NCI-H345 treated with DMSO at 0.1 percent for 48 hours (cell line): ENCODE data around the gene COMMD10.

Experiments used
- DNase-seq: peaks from one replicate; lab custom pipeline; 2025; ENCODE audit not compliant: unreplicated experiment; lab: John Stamatoyannopoulos, UW

Gene COMMD10

DNA sequence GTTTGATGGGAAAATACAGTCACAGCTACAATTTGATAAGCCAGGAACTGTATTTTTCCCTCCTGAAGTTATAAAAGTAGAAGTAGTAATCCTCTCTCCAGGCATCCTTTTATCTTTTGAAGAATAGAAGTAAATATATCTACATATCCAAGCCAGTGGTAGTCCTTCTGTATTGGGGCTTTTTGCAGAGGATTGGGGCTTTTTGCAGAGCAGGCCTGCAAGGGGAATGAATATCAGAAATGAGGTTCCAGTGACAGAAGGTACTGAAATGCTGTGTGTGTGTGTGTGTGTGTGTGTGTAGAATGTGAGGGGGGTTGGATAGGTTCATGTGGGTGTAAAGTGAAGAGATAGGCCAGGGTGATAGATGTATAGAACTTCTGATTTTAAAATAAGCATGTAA is 127.4 kb downstream of the COMMD10 start:
- DNase-seq, result no peak

DNA sequence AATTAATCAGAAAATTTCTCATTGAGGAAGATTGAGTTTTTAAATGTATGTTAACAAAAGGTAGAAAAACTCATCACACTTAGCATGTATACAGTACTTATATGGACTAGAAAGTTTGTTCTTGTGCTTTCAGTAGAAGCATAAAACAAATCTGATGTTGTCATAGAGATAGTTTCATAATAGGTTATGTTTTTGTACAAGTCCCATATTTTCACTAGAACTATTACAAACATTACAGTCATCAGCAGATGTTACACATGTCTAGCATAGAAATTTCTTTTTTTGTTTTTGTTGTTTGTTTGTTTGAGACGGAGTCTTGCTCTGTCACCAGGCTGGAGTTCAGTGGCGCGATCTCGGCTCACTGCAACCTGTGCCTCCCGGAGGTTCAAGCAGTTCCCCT is 131.4 kb downstream of the COMMD10 start:
- no peak for DNase-seq

DNA sequence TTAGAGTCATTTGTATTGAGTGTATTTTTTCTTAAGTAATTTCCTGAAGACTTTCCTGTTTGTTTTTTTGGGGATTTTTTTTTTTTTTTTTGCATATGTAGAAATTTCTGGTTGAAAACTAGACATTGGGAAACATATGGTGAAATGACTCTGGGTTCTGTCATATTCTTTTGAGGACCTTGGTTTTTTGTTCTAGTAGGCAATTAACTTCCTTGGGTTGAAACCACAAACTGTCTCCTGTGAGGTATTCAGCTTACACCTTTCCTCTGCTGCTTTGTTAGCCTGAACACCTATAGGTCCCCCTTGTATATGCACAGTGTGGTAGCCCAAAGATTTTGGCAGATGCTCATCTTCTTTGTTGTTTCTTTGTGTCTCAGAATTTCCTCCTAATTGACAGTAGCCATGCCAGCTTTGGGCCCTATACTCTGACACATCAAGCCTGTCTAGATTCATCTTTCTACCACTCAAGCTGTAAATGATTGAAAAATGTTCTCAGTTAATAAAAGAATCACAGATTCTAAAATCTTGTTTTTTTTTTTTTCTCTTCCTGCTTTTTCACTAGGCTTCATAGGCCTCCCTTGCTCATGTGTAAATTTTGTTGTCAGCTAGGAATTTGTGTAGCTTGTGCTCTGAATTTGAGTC is 140.6 kb downstream of the COMMD10 start:
- no peak for DNase-seq

DNA sequence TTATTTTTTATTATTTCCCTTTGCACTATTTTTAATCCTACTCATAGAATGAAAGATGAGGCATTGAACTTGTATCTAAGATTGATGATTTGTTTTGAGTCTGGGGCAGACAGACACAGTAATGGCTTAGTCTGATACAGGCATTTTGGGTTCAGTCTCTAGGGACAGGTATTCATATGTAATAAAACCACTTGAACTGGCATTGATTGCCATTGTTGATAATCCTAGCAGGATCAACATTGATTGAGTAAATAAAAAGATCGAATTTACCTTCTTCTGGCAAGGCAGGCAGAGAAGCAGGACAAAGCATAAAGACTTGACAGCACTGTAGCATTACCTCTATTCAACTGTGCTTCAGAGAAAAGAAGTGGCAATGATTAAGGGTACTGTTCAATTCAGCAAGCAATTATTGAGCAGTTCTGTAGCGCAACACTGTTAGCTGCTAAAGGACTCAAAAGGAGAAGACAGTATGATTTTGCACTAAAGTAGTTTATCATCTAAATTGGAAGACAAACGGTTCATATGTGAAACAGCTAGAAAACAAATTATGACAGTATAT is 144.4 kb downstream of the COMMD10 start:
- DNase-seq, result no peak

DNA sequence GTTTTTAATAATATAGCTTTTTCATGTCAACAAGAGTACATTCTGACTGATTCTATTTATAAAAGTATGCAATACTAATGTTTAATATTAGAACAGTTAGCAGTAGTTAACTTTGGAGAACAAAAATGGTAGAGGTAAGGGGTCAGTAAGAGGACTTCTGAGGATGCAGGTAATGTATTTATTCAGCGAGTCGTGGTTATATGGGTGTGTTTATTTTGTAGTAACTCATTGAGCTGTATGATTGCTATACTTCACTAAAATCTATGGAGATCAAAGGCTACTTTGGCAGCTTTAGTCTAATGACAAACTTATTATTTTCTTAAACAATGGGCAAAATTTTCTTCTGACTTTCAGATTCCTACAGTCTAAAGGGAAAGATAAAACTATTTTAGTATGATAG is 146.5 kb downstream of the COMMD10 start:
- DNase-seq, result no peak

DNA sequence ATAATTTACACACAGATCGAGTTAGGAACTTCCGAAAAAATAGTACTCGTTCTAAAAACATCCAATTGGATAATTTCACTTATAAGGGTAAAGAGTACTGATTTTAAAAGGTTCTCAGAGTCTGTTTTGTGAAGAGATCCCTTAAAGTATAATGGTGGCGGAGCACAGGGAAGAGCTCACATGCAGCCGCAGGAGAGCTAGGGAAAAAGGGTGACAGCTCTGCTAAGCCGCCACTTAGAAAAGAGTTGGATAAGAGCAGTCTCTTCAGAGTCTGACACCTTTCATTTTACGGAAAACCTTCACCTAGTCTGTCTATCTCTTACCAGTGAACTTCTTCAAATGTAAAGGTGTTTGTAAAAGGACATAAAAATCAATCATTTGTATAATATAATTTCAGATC is 149.9 kb downstream of the COMMD10 start:
- no peak for DNase-seq

DNA sequence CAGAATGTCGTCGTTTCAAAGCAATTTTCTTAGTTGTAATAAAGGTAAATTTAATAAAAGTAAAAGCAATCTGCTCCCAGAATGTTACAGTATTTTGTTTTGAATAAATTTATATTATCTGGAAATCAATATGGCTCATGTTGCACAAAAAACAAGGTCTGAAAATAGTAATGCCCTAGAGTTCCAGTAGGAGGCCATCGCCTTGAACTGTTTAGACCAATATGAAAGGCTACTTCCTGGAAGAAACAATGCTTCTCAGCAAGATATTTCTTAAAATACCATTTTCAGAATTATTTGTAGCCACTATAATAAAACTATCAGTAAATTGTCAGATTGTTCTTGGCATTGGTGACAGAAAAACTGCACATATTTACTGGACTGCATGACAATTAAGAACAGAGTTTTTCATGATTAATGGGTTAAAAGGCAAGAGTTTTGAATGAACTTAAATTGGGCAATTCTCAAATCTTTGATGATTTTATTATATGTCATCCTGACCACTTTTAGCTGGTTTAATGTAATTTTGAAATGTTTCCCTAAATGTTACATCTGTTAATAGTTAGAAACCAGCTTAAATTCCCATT is 153.2 kb downstream of the COMMD10 start:
- no peak for DNase-seq

DNA sequence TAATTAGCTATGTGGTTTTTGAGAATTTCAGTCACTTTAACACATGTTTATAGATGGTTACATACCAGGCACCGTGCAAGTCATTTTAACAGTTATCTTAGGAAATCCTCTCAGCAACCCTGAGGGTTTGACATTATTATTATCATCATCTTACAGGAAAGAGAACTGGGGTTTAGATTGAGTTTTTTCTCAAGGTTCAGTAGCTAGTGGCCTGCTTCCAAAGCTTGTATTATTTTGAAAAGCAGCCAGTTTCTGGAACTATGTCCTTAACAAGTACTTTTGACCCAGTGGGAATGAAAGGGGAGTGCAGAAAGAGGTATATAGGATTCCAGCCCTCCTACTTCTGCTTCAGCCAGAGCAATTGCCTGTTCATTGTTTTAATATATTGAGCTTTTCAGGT is 157.5 kb downstream of the COMMD10 start:
- DNase-seq, result no peak

DNA sequence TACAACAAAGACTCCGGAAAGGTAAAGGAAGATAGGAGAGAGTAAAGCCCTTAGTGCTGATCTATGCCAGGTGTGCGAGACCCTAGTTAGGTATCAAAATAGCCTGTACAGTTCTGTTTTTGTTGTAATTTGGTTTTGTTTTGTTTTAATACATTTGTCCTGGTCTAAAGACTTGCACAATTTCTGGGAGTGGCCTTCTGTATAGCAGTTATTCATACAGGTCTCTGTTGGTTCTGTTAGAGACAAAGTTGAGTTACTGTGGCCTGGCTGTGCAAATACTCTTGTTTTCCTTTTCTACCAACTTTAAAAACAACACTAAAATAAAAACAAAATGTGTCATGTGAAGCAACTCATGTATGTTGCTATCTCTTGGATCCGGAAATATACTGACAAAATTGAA is 163.6 kb downstream of the COMMD10 start:
- DNase-seq, result no peak

DNA sequence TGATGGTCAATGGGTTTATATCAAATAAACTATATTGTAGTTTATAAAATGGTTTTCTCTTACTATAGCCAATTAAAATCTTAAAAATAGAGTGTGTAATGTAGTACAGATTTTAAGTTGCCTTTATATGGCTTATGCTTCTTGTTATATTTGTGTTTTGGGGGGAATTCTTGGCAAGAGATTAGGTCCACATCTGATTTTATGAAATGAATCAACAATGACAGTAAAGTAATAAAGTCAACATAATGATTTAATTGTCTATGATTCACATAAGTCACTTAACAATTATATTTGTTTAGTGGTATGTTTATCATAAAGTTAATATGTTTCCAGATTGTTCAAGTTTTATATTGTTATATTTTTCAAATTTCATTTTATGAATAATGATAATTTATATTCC is 164.8 kb downstream of the COMMD10 start:
- no peak for DNase-seq

DNA sequence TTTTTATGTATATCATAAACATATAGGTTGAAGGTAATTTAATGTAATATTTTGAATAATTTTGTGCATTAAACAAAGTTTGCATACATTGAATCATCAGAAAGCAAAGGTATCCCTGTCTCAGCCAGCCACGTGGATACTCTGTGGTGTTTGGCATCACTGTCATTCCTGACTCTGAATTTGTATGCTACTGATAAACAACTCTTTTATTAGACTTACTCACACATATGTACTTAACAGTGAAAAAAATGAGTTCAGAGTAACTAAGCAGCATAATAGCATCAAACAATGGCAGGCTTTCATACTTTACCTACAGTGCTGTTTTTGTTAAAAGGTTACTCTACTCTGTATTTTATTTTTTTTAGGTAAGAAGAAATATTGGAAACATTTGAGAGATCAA is 171.9 kb downstream of the COMMD10 start:
- no peak for DNase-seq

DNA sequence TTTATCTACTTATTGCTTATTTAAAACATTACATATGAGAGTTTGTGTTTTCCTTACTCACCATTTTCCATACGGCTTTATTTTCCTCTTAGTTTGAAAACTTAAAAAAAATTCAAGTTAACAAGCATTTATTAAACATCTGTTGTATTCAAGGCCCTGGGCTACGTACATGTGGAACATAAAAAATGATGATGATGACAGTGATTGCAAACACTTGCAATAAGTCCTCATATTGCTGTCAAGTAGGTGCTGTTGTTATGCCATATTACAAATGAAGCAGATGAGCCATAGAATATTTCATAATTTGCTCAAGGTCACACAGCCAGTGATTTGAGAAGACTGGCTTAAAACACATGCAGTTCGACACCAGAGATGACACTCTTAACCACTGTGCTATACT is 180.6 kb downstream of the COMMD10 start:
- no peak for DNase-seq

DNA sequence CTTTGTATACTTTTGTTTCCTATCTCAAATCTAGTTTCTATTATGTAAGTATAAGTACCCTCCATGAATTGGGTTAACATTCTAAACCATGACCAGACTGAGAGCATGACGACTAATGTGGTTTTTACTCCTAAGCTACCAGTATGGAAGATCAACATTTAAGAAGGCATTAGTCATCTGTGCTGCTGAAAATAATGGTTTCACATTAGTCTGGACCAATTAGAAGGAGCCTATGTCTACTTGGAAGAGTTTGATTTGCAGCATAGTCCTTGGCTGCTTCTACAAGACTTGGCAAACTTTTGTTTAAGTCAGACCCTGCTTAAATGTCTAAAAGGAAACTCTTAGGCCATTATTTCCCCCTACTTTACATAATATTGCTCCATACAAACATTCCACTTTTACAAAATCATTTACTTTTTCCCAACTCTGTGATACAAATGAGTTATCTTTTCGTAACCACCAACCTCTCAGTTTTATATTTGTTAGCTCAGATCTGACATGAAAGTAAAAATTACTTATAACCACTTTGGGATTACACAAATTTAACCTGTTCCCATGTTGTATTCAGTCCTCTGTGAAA is 186.7 kb downstream of the COMMD10 start:
- no peak for DNase-seq

DNA sequence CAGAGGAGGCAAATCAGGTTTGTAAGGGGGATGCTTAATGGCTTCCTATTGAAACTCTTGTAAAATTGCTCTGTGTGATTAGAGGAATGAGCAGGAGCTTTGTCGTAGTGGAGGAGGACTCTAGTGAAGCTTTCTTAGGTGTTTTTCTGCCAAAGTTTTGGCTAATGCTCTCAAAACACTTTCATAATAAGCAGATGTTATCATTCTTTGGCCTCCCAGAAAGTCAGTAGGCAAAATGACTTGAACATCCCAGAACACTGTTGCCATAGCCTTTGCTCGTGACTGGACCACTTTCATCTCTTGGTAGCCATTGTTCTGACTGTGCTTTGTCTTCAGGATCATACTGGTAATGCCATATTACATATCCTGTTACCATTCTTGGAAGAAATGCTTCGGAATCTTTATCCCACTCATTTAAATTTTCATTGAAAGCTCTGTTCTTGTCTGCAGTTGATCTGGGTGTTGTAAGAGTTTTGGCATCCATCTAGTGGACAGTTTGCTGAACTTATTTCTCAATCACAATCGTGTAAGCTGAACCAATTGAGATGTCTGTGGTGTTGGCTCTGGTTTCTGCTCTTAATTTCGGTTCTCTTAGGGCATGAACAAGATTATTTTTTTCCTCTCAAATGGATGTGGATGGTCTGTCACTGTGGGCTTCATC is 187.6 kb downstream of the COMMD10 start:
- DNase-seq, result no peak

DNA sequence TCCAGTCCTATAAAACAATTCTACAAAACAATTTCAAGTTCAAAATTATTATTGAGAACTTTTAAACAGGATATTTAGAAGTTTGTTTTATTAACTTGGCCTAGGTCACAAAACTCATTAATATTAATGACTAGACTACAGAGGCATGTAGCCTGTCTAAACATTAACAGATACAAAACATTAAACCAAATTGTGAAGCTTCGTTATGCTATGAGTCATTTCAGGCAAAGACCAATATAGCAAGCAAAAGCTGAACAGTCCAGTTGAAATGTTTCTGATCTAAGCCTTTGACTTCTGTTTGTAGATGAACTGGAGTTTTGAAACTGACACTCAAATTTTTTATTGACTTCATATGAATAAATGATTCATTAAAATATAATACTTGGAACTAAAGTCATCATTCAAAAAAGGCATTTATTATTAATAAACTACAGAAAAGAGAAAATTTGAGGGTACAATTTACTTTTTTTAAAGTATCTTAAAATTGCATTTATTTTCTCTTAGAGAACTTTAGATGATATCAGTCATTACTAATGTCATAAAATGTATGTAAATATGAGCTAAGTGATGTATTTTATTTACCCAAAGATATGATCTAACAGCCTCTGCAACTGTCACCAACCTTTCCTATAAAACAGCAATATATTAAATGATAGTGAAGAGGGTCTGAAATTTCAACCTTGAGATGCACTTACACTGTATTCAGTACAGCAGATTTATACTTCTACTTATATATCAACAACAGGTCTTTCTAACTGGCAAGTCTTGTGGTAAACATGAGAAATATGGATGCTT is 188.8 kb downstream of the COMMD10 start:
- no peak for DNase-seq

DNA sequence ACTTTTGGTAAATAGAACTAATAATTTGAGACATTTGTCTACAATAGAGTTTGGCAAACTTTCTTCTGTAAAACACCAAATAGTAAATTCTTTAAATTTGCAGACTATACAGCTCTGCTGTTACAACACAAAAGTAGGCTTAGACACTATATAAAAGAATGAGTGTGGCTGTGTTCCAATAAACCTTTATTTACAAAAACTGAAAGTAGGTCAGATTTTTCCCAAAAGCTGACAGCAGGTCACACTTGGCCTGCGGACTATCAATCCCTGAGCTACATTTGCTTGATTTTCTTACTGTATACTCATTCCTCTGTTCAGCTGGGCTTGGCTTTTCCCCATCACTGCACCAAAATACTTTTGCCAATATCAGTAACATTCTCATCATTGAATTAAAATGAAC is 189.4 kb downstream of the COMMD10 start:
- DNase-seq, result no peak

DNA sequence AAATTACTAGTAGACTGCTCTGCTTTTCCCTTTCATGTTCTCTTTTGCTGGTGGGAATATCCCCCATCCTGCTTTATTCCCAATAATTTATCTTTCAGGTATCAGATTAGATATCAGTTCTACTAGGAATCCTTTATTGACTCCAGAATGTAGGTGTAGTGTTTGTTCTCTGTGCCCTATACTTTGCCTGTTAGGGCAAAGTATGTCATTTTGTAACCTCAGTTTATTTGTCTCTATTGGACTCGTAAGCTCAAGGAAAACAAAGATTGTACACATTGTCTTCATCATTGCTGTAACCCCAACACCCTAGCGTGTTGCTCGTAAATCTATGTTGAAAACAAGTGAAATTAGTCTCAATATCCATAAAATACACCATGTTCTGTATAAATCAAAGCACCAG is 190.5 kb downstream of the COMMD10 start:
- no peak for DNase-seq

DNA sequence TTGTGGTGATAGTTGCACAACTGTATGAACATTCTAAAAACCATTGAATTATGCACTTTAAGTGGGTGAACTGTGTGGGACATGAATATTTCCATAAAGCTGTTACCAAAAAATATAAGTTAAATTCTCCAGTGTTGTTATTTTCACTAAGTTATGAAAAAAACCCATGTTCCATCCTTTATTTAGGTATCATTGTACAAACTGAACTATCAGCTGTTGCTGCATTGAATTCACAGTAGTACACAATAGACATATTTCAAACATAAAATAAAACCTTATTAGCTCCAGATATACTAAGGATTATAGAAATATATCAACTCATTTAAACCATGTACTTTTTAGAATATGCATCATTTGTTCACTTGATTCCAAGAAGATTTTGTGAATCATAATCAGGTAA is 192.1 kb downstream of the COMMD10 start:
- no peak for DNase-seq

DNA sequence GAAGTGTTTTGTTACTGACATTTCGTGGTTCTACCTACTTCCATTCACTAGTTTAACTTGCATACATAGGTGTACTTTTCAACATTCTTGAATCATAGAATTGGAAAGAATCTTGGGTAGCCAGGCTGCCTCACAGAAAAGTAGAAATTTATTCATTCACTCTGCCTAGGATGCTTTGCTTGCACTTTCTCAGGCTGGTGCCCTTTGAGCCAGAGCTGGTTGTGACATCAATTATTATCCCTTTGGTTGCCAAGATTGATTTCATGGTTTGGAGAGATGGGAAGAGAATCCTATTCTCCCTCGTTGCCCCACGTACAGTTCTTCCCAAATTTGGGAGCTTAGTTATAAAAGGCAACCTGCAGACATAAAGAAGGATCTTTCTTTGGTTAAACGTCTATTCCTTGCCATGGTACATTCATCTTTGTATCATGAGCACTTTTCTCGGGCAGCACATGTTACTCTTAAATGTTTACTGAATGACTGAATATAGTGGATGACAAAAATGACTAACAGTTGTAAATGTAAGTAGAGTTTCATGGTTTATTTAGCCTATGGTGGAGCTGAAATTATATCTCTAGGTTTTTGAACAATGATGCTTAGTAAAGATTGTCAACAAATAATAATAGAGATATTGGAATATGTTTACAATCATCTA is 195.5 kb downstream of the COMMD10 start:
- DNase-seq, result no peak

DNA sequence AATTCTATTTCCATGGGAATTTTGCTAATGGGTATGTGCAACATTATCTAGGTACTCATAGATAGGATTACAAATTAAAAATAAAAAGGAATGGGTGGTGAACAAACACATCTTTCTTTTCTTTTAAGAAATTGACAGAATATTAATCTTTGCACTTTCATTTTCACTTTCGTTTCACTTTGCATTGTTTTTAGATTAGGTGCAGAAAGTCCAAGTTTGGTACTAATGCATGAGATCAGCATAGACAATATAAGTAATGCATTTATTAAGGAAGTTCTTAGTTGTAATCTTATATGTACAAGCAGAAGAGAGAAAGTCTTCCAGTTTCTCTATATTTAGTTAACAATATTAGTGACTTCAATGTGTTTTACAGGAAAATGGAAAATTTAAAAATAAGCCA is 196.5 kb downstream of the COMMD10 start:
- DNase-seq, result no peak

DNA sequence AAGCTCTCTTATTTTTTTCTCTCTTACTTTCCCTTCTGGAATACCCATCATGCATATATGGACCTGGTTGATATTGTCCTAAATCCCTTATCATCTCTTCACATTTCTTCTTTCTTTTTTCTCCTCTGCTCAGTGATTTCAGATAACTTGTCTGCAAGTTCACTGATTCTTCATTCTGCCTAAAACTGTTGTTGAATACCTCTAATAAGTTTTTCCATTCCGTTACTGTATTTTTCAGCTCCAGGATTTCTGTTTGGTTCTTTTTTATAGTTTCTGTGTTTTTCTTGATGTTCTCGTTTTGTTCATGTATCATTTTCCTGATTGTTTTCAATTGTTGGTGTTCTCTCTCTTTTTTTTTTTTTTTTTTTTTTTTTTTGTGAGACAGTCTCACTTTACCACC is 203.7 kb downstream of the COMMD10 start:
- DNase-seq, result no peak
